ENCODE measurements around the gene TRPC4AP.

The TRPC4AP gene

DNA sequence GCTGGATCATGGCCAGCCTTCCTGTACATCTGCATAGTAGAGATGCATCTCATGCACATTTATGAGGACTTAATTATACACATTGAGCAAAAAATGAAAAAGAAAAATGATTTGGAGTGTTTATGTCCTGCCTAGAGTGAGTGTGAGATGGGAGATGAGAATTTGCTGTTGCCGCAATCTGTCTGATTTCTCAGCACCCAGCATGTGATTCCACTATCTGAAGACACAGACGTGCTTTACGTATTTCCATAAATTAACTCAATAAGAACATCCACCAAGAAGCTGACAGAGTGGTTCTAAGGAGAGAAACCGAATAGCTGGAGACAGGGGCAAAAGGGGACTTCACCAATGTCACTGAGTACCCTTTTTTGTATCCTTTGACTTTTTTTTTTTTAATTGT is 39.3 kb upstream of the TRPC4AP start:
- no peak for TF ChIP-seq CTCF (IDR thresholded peaks at IDR 0.05; ENCODE audit: control insufficient read depth, insufficient read depth, low read depth, low read length, missing control alignments)
- no peak for DNase-seq (ENCODE audit: low read depth)
- H3K4me3 ChIP-seq (ENCODE audit: control insufficient read depth, low read depth, low read length), result no peak overlapping the region

DNA sequence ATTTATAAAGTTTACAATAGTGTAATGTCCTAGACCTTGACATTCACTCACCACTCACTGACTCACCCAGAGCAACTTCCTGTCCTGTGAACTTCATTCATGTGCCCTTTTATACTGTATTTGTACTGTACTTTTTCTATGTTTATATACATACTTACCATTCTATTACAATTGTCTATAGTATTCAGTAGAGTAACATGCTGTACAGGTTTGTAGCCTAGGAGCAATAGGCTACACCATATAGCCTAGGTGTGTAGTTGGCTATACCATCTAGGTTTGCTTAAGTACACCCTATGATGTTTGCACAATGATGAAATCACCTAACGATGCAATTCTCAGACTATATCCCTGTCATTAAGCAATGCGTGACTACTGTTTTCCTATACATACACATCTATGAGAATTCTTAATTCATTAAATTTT is 37.1 kb upstream of the TRPC4AP start:
- no peak for DNase-seq (ENCODE audit: low read depth)
- H3K4me3 ChIP-seq (ENCODE audit: control insufficient read depth, low read depth, low read length), result no peak overlapping the region
- no peak for TF ChIP-seq CTCF (IDR thresholded peaks at IDR 0.05; ENCODE audit: control insufficient read depth, insufficient read depth, low read depth, low read length, missing control alignments)

DNA sequence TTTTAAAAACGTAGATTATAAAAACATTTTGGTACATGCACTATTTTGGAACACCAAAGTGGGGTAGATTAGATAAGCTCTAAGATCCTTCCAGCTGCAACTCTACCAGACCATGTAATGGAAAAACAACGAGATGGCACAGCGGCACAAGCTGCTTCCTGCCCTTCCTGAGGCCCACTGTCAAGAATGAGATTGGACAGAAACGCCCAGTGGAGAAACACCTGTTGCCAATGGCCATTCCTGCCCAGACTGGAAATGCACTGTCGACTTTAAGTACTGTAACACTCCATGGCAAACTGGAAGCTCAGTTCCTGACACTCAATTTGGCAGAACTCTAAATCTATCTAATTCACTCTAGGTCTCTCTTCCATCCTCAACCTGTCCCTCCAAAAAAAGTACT is 33.1 kb upstream of the TRPC4AP start:
- no peak for TF ChIP-seq CTCF (IDR thresholded peaks at IDR 0.05; ENCODE audit: control insufficient read depth, insufficient read depth, low read depth, low read length, missing control alignments)
- no peak overlapping the region for H3K4me3 ChIP-seq (ENCODE audit: control insufficient read depth, low read depth, low read length)
- DNase-seq (ENCODE audit: low read depth), result no peak

- DNase-seq (ENCODE audit: low read depth), result no peak
- no peak overlapping the region for H3K4me3 ChIP-seq (ENCODE audit: control insufficient read depth, low read depth, low read length)
- TF ChIP-seq CTCF (IDR thresholded peaks at IDR 0.05; ENCODE audit: control insufficient read depth, insufficient read depth, low read depth, low read length, missing control alignments), result no peak
These were observed 30.3 kb upstream of the TRPC4AP start for GRCh38 chr20:35122756-35123405.

DNA sequence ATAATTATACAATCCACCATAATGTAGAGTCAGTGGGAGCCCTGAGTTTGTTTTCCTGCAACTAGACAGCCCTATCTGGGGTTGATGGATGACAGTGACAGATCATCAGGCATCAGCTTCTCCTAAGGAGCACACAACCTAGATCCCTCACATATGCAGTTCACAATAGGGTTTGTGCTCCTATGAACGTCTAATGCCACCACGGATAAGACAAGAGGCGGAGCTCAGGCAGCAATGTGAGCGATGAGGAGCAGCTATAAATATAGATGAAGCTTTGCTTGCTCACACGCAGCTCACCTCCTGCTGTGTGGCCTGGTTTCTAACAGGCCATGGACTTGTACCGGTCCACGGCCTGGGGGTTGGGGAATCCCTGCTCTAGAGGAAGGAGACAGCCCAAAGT is 28.6 kb upstream of the TRPC4AP start:
- TF ChIP-seq CTCF (IDR thresholded peaks at IDR 0.05; ENCODE audit: control insufficient read depth, insufficient read depth, low read depth, low read length, missing control alignments), result no peak
- no peak overlapping the region for H3K4me3 ChIP-seq (ENCODE audit: control insufficient read depth, low read depth, low read length)
- DNase-seq (ENCODE audit: low read depth), result no peak

- no peak overlapping the region for H3K4me3 ChIP-seq (ENCODE audit: control insufficient read depth, low read depth, low read length)
- DNase-seq (ENCODE audit: low read depth), result peak; percentile 16
- no peak for TF ChIP-seq CTCF (IDR thresholded peaks at IDR 0.05; ENCODE audit: control insufficient read depth, insufficient read depth, low read depth, low read length, missing control alignments)
These were observed 27.6 kb upstream of the TRPC4AP start for GRCh38 chr20:35120012-35120701.
